SK-N-SH treated with all-trans-retinoic acid at 6 μM for 48 hours (cell line): ENCODE measurements around the gene ERLIN1.

Experiments used
- ATAC-seq: fragments of 200-7000 bp; cut with Tn5 transposase; 3 replicates; pipeline ENCODE4 v1.9.1; 2020; ENCODE audit warnings: mild to moderate bottlenecking, moderate library complexity
- BACH2 ChIP-seq: fragments of 250-450 bp; sonication (Bioruptor Pico); IDR thresholded peaks from 2 replicates; pipeline ENCODE4 v1.9.0; 2021; ENCODE audit warnings: mild to moderate bottlenecking, borderline replicate concordance
- CREB5 ChIP-seq: fragments of 250-450 bp; sonication (Bioruptor Pico); IDR thresholded peaks from 2 replicates; pipeline ENCODE4 v1.5.1; 2020; ENCODE audit warnings: low read depth, mild to moderate bottlenecking, moderate library complexity
- CSRNP3 ChIP-seq: fragments of 250-450 bp; sonication (Bioruptor Pico); IDR thresholded peaks from 2 replicates; pipeline ENCODE4 v1.5.1; 2021; ENCODE audit warnings: mild to moderate bottlenecking, moderate library complexity
- ESRRG ChIP-seq: fragments of 250-450 bp; sonication (Bioruptor Pico); IDR thresholded peaks from 2 replicates; pipeline ENCODE4 v1.6.1; 2021; ENCODE audit warnings: mild to moderate bottlenecking
- GLIS3 ChIP-seq: fragments of 250-450 bp; sonication (Bioruptor Pico); IDR thresholded peaks from 2 replicates; pipeline ENCODE4 v1.5.0; 2020; ENCODE audit warnings: mild to moderate bottlenecking, moderate library complexity
- ISL1 ChIP-seq: fragments of 250-450 bp; sonication (Bioruptor Pico); IDR thresholded peaks from 2 replicates; pipeline ENCODE4 v2.1.2; 2022; ENCODE audit warnings: mild to moderate bottlenecking, moderate library complexity
- OSR1 ChIP-seq: fragments of 250-450 bp; sonication (Bioruptor Pico); IDR thresholded peaks from 2 replicates; pipeline ENCODE4 v1.8.0; 2022; ENCODE audit warnings: moderate library complexity, mild to moderate bottlenecking, inconsistent platforms
- POU6F1 ChIP-seq: fragments of 250-450 bp; sonication (Bioruptor Pico); IDR thresholded peaks from 2 replicates; pipeline ENCODE4 v1.8.0; 2021; ENCODE audit warnings: low read depth, mild to moderate bottlenecking, moderate library complexity, borderline replicate concordance
- PPARA ChIP-seq: fragments of 250-450 bp; sonication (Bioruptor Pico); IDR thresholded peaks from 2 replicates; pipeline ENCODE4 v1.5.0; 2020; ENCODE audit warnings: mild to moderate bottlenecking, borderline replicate concordance
- RARB ChIP-seq: fragments of 250-450 bp; sonication (Bioruptor Pico); IDR thresholded peaks from 2 replicates; pipeline ENCODE4 v1.8.0; 2021; ENCODE audit warnings: mild to moderate bottlenecking, moderate library complexity
- SNAI2 ChIP-seq: fragments of 250-450 bp; sonication (Bioruptor Pico); IDR thresholded peaks from 2 replicates; pipeline ENCODE4 v1.5.0; 2020; ENCODE audit warnings: mild to moderate bottlenecking, moderate library complexity
- TCF4 ChIP-seq: fragments of 250-450 bp; sonication (Bioruptor Pico); IDR thresholded peaks from 2 replicates; pipeline ENCODE4 v1.8.0; 2021; ENCODE audit warnings: mild to moderate bottlenecking, moderate library complexity, borderline replicate concordance
- TOX ChIP-seq: fragments of 250-450 bp; sonication (Bioruptor Pico); IDR thresholded peaks from 2 replicates; pipeline ENCODE4 v1.8.0; 2021; ENCODE audit warnings: mild to moderate bottlenecking, moderate library complexity, borderline replicate concordance
- TSHZ2 ChIP-seq: fragments of 250-450 bp; sonication (Bioruptor Pico); IDR thresholded peaks from 2 replicates; pipeline ENCODE4 v1.5.0; 2020; ENCODE audit warnings: mild to moderate bottlenecking, moderate library complexity
- ZC3H10 ChIP-seq: fragments of 250-450 bp; sonication (Bioruptor Pico); IDR thresholded peaks from 2 replicates; pipeline ENCODE4 v1.5.1; 2021; ENCODE audit warnings: mild to moderate bottlenecking, moderate library complexity
- ZFP3 ChIP-seq: fragments of 250-450 bp; sonication (Bioruptor Pico); IDR thresholded peaks from 2 replicates; pipeline ENCODE4 v1.5.0; 2020; ENCODE audit warnings: mild to moderate bottlenecking, moderate library complexity
- ZFP30 ChIP-seq: fragments of 450-650 bp; formaldehyde crosslinking; IDR thresholded peaks from 2 replicates; pipeline ENCODE4 v1.5.0; 2022; ENCODE audit warnings: mild to moderate bottlenecking, moderate library complexity
- ZNF565 ChIP-seq: fragments of 450-650 bp; formaldehyde crosslinking; conservative IDR thresholded peaks from 2 replicates; pipeline ENCODE4 v1.5.0; 2020; ENCODE audit warnings: low read depth, mild to moderate bottlenecking, moderate library complexity
- ZNF70 ChIP-seq: fragments of 450-650 bp; formaldehyde crosslinking; IDR thresholded peaks from 2 replicates; pipeline ENCODE4 v1.5.0; 2020; ENCODE audit warnings: mild to moderate bottlenecking, moderate library complexity
- ZNF8 ChIP-seq: fragments of 450-650 bp; formaldehyde crosslinking; IDR thresholded peaks from 2 replicates; pipeline ENCODE4 v1.5.0; 2020; ENCODE audit warnings: mild to moderate bottlenecking, moderate library complexity

ERLIN1 gene

GRCh38 chr10:100182908-100183307, 2.9 kb downstream of the ERLIN1 start:
- ATAC-seq = no peak

GRCh38 chr10:100182281-100182680, 3.5 kb downstream of the ERLIN1 start:
- TF ChIP-seq ESRRG (CRISPR knock-in tag) (no peak), ZFP3 (CRISPR knock-in tag) (no peak), TSHZ2 (no peak), TCF4 (CRISPR knock-in tag) (no peak), ZNF70 (CRISPR knock-in tag) (no peak), PPARA (CRISPR knock-in tag) (no peak), ZNF8 (CRISPR knock-in tag) (no peak), BACH2 (CRISPR knock-in tag) (no peak), ISL1 (no peak), ZNF565 (CRISPR knock-in tag) (no peak), ZFP30 (no peak), CSRNP3 (CRISPR knock-in tag) (no peak), POU6F1 (CRISPR knock-in tag) (no peak), GLIS3 (CRISPR knock-in tag) (no peak), OSR1 (CRISPR knock-in tag) (no peak), CREB5 (no peak), TOX (CRISPR knock-in tag) (no peak), RARB (CRISPR knock-in tag) (no peak), ZC3H10 (CRISPR knock-in tag) (no peak)
- TF ChIP-seq, all 23 proteins: peak for 0
- ATAC-seq = no peak

More at GRCh38 chr10:100182908-100183307, 2.9 kb downstream of the ERLIN1 start:
- TF ChIP-seq ZFP30 (no peak), ZNF8 (CRISPR knock-in tag) (no peak), SNAI2 (CRISPR knock-in tag) (no peak)

- TF ChIP-seq ZFP3 (CRISPR knock-in tag) (no peak), RARB (CRISPR knock-in tag) (no peak), CSRNP3 (CRISPR knock-in tag) (no peak), ISL1 (no peak)
- ATAC-seq = no peak
Measured at GRCh38 chr10:100175875-100176274, 10.0 kb downstream of the ERLIN1 start.
